Vagina (tissue), 2 donors: ENCODE measurements around the gene AANAT. TPM values are rescaled to one million over a fixed set of nuclear protein-coding genes. Genes with fewer than 3 reads are reported as not detected.

Experiments used
- DNase-seq, 2 donors: peaks; one replicate each; pipeline ENCODE4 v3.0.0-alpha.2; 2017; ENCODE audit errors: extremely low spot score in 2 of 2
- H3K27ac ChIP-seq: fragments of 200-600 bp; sonication (generic); one replicate; pipeline ENCODE4 v1.5.1; 2019
- H3K27me3 ChIP-seq: fragments of 200-600 bp; sonication (generic); one replicate; pipeline ENCODE4 v1.5.1; 2019
- H3K36me3 ChIP-seq, 2 donors: fragments of 200-600 bp; sonication (generic); one replicate each; pipeline ENCODE4 v1.5.1; 2017 to 2019
- H3K4me1 ChIP-seq: fragments of 200-600 bp; sonication (generic); one replicate; pipeline ENCODE4 v1.5.1; 2019
- H3K4me3 ChIP-seq, 2 donors: fragments of 200-600 bp; sonication (generic); 1 replicate in 1 of 2; 2 replicates in 1 of 2; pipeline ENCODE4 v1.5.1; 2016 to 2019
- H3K9me3 ChIP-seq: fragments of 200-600 bp; sonication (generic); one replicate; pipeline ENCODE4 v1.5.1; 2019
- CTCF ChIP-seq, 3 experiments: fragments of 450-650 bp in 2 of 3; fragments of 200-600 bp in 1 of 3; sonication (generic) in 1 of 3; IDR thresholded peaks; one replicate each; pipeline ENCODE4 v1.5.1; 2017 to 2019; ENCODE audit warnings: antibody characterized with exemption in 3 of 3, mild to moderate bottlenecking in 2 of 3, moderate library complexity in 2 of 3
- POLR2A ChIP-seq, 2 donors: fragments of 450-650 bp; IDR thresholded peaks; one replicate each; pipeline ENCODE4 v1.6.1; 2017; ENCODE audit warnings: antibody characterized with exemption in 2 of 2, mild to moderate bottlenecking in 2 of 2, moderate library complexity in 2 of 2
- POLR2AphosphoS5 ChIP-seq, 2 donors: sonication (generic); formaldehyde crosslinking; IDR thresholded peaks; one replicate each; pipeline ENCODE4 v1.9.0; 2017; ENCODE audit warnings: antibody characterized with exemption in 2 of 2, mild to moderate bottlenecking in 2 of 2, low read depth in 1 of 2; ENCODE audit not compliant: insufficient read depth in 1 of 2
- intact Hi-C: fragments of 100-400 bp; cut with DNase I; formaldehyde crosslinking; loops from one replicate; pipeline ENCODE4 v1.15.1; 2023
- total RNA-seq: library from RNA; depleted of rRNA; stranded (reverse); fragments of >200 nt; gene quantifications from one replicate; pipeline ENCODE4 v1.2.3, GENCODE V29; 2016

The AANAT gene
- total RNA-seq, 1 donor from 2014 or later: not detected

GRCh38 chr17:76431509-76431908 is 35.9 kb upstream of the AANAT start:
- Histone ChIP-seq H3K9me3 (no peaks in the 10 kb centered on the region), H3K4me1 (peaks cover 6% of the 10 kb centered on the region), H3K36me3 (no peaks in the 10 kb centered on the region), H3K4me3 (no peak overlapping the region), H3K27me3 (no peaks in the 10 kb centered on the region), H3K27ac (no peak overlapping the region)
- no peak for TF ChIP-seq POLR2A (IDR thresholded peaks at IDR 0.05)
- TF ChIP-seq CTCF (IDR thresholded peaks at IDR 0.05): no peak
- no peak for TF ChIP-seq POLR2AphosphoS5 (IDR thresholded peaks at IDR 0.05; ENCODE audit: insufficient read depth in 1 of 2, low read depth in 1 of 2)
- intact Hi-C loops: no loop called here
- no peak for DNase-seq

DNA sequence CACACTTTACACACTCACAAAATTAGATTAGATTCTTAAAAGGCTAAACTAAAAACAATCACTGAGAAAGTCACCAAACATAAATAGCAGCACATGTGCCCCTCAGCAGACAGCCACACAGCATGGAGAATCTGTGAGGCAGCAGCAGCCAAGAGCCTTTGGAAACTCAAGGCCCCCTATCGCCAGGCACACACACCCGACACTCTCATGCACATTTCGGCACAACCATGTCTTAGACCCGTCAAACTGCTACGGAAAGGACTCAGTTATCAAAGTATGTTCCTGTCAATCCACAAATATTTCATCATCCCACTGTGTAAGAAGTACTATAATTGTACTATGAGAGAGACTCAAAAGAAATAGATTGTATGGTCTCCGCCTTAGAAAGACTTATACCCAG is 35.4 kb upstream of the AANAT start:
- Histone ChIP-seq H3K27me3 (no peaks in the 10 kb centered on the region), H3K4me1 (peaks cover 6% of the 10 kb centered on the region), H3K27ac (no peak overlapping the region), H3K36me3 (no peaks in the 10 kb centered on the region), H3K9me3 (no peaks in the 10 kb centered on the region), H3K4me3 (no peak overlapping the region)
- TF ChIP-seq POLR2AphosphoS5 (IDR thresholded peaks at IDR 0.05; ENCODE audit: insufficient read depth in 1 of 2, low read depth in 1 of 2): no peak
- intact Hi-C loops: no loop called here
- DNase-seq: no peak

- no peak overlapping the region for H3K4me3 ChIP-seq
- H3K27ac ChIP-seq: no peak overlapping the region
- TF ChIP-seq POLR2A (IDR thresholded peaks at IDR 0.05): no peak
- no peak for TF ChIP-seq CTCF (IDR thresholded peaks at IDR 0.05)
- no peak for TF ChIP-seq POLR2AphosphoS5 (IDR thresholded peaks at IDR 0.05; ENCODE audit: insufficient read depth in 1 of 2, low read depth in 1 of 2)
- no peak for DNase-seq
- no peaks in the 10 kb centered on the region for H3K36me3 ChIP-seq
- intact Hi-C loops: no loop called here
- H3K27me3 ChIP-seq: no peaks in the 10 kb centered on the region
- no peaks in the 10 kb centered on the region for H3K9me3 ChIP-seq
- H3K4me1 ChIP-seq: peaks cover under 1% of the 10 kb centered on the region
Observed at GRCh38 chr17:76432712-76433336, 34.6 kb upstream of the AANAT start.

DNA sequence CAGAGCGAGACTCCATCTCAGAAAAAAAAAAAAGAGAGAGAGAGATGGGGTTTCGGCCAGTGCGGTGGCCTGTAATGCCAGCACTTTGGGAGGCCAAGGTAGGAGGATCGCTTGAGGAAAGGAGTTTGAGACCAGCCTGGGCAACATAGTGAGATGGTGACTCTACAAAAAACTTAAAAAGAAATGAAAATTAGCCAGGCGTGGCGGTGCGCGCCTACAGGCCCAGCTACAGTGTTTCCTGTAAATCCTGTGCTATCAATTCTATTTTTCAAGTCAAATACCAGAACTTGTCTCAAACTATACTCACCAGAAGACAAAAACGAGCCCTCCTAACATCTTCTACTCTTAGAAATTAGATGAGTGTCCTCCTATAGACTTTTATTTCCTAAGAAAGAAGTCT is 33.7 kb upstream of the AANAT start:
- intact Hi-C loops: no loop called here
- H3K36me3 ChIP-seq: no peaks in the 10 kb centered on the region

GRCh38 chr17:76434870-76435269 is 32.5 kb upstream of the AANAT start:
- H3K9me3 ChIP-seq: no peaks in the 10 kb centered on the region
- intact Hi-C loops: no loop called here
- TF ChIP-seq POLR2AphosphoS5 (IDR thresholded peaks at IDR 0.05; ENCODE audit: insufficient read depth in 1 of 2, low read depth in 1 of 2) (no peak), POLR2A (IDR thresholded peaks at IDR 0.05) (no peak), CTCF (IDR thresholded peaks at IDR 0.05) (no peak)
- no peaks in the 10 kb centered on the region for H3K27me3 ChIP-seq
- H3K4me3 ChIP-seq: no peak overlapping the region
- no peaks in the 10 kb centered on the region for H3K36me3 ChIP-seq
- no peak overlapping the region for H3K27ac ChIP-seq
- no peak for DNase-seq
- no peaks in the 10 kb centered on the region for H3K4me1 ChIP-seq

More for the DNA sequence above, 33.7 kb upstream of the AANAT start:
- TF ChIP-seq CTCF (IDR thresholded peaks at IDR 0.05) (no peak), POLR2A (IDR thresholded peaks at IDR 0.05) (no peak), POLR2AphosphoS5 (IDR thresholded peaks at IDR 0.05; ENCODE audit: insufficient read depth in 1 of 2, low read depth in 1 of 2) (no peak)
- no peak for DNase-seq
- Histone ChIP-seq H3K4me3 (no peak overlapping the region), H3K4me1 (no peaks in the 10 kb centered on the region), H3K27me3 (no peaks in the 10 kb centered on the region), H3K27ac (no peak overlapping the region), H3K9me3 (no peaks in the 10 kb centered on the region)
